CD4-positive, alpha-beta memory T cell (primary cell): ENCODE measurements around the gene PLEKHO1. TPM values are rescaled to one million over a fixed set of nuclear protein-coding genes. Genes with fewer than 3 reads are reported as not detected.
"Not testable (repeated sequence)": the region's sequence is repeated elsewhere in the genome, so short reads cannot be mapped to it uniquely, and the experiment has no call there.

Source experiments
- CTCF ChIA-PET: fragments of 350-600 bp; sonication (Branson Sonifier 250); formaldehyde crosslinking; loops from one replicate; lab custom pipeline; 2021; ENCODE audit warnings: inconsistent platforms; ENCODE audit not compliant: partially characterized antibody; lab: Charles Lee
- POLR2A ChIA-PET: fragments of 350-600 bp; sonication (Branson Sonifier 250); formaldehyde crosslinking; loops from one replicate; lab custom pipeline; 2021; ENCODE audit not compliant: partially characterized antibody; lab: Charles Lee
- DNase-seq, 5 donors: peaks; one replicate each; pipeline versions ENCODE4 v3.0.0 to v3.0.0-alpha.2; 2020 to 2022; ENCODE audit warnings: mixed read lengths in 1 of 5
- H3K27ac ChIP-seq: one replicate; pipeline ENCODE4 v1.7.0; 2013; ENCODE audit warnings: low read depth, low read length
- H3K27me3 ChIP-seq: 2 replicates; pipeline ENCODE4 v1.7.0; 2013; ENCODE audit warnings: mild to moderate bottlenecking, low read length, moderate library complexity; ENCODE audit not compliant: insufficient read depth
- H3K36me3 ChIP-seq: 2 replicates; pipeline ENCODE4 v1.7.0; 2013; ENCODE audit warnings: mild to moderate bottlenecking, low read length, moderate library complexity; ENCODE audit not compliant: insufficient read depth
- H3K4me1 ChIP-seq: 2 replicates; pipeline ENCODE4 v1.7.0; 2013; ENCODE audit warnings: mild to moderate bottlenecking, low read length, moderate library complexity; ENCODE audit not compliant: insufficient read depth
- H3K4me3 ChIP-seq, 2 donors: one replicate each; pipeline ENCODE4 v1.7.0; 2013; ENCODE audit warnings: low read length in 2 of 2, mild to moderate bottlenecking in 1 of 2
- H3K9me3 ChIP-seq, 2 donors: one replicate each; pipeline ENCODE4 v1.7.0; 2013; ENCODE audit warnings: low read length in 2 of 2, control low read depth in 1 of 2; ENCODE audit not compliant: control insufficient read depth in 1 of 2
- H3K27ac Mint-ChIP-seq, 7 donors: one replicate each; pipeline ENCODE4 v1.8.0; 2020 to 2021; ENCODE audit warnings: mixed read lengths in 7 of 7, mild to moderate bottlenecking in 6 of 7, inconsistent platforms in 3 of 7, moderate library complexity in 3 of 7
- H3K27me3 Mint-ChIP-seq, 2 donors: one replicate each; pipeline ENCODE4 v1.8.0; 2020 to 2021; ENCODE audit warnings: mixed read lengths in 2 of 2
- H3K36me3 Mint-ChIP-seq, 2 donors: one replicate each; pipeline ENCODE4 v1.8.0; 2020 to 2021; ENCODE audit warnings: mixed read lengths in 2 of 2, inconsistent platforms in 1 of 2, mild to moderate bottlenecking in 1 of 2
- H3K4me1 Mint-ChIP-seq, 4 donors: one replicate each; pipeline ENCODE4 v1.8.0; 2020 to 2021; ENCODE audit warnings: mixed read lengths in 4 of 4, mild to moderate bottlenecking in 1 of 4
- H3K4me3 Mint-ChIP-seq, 8 donors: one replicate each; pipeline ENCODE4 v1.8.0; 2020 to 2021; ENCODE audit warnings: mixed read lengths in 8 of 8, mild to moderate bottlenecking in 7 of 8, moderate library complexity in 6 of 8, inconsistent platforms in 3 of 8
- H3K9me3 Mint-ChIP-seq, 8 donors: one replicate each; pipeline ENCODE4 v1.8.0; 2020 to 2021; ENCODE audit warnings: mixed read lengths in 8 of 8, mild to moderate bottlenecking in 5 of 8, inconsistent platforms in 3 of 8, moderate library complexity in 1 of 8
- intact Hi-C: fragments of 100-400 bp; cut with micrococcal nuclease; formaldehyde crosslinking; loops from one replicate; pipeline ENCODE4 v1.15.1; 2023
- polyA plus RNA-seq, 2 donors: library from polyadenylated mRNA; unstranded; fragments of 300-500 nt; fragmentation: Illumina TruSeq; gene quantifications; one replicate each; pipeline ENCODE4 v1.2.3, GENCODE V29; 2021
- total RNA-seq, 2 experiments: library from RNA; stranded (reverse); gene quantifications; one replicate each; pipeline ENCODE4 v1.2.3, GENCODE V29; 2021

PLEKHO1 gene
- total and polyA plus RNA-seq, 4 experiments from 2014 or later, result 40.5 to 154 (median 98.5) TPM

GRCh38 chr1:150179867-150180266 is 30.2 kb downstream of the PLEKHO1 start:
- Histone ChIP-seq H3K4me1 (no peaks in the 10 kb centered on the region), H3K4me3 (no peak overlapping the region), H3K9me3 (no peaks in the 10 kb centered on the region), H3K27ac (no peak overlapping the region), H3K36me3 (no peaks in the 10 kb centered on the region), H3K27me3 (no peaks in the 10 kb centered on the region)
- ChIA-PET CTCF (no interaction called here), POLR2A (no interaction called here)
- Mint-ChIP-seq H3K9me3 (peaks cover 0 to 2% (median 0%) of the 10 kb centered on the region in 8 donors), H3K36me3 (no peaks in the 10 kb centered on the region), H3K27me3 (no peaks in the 10 kb centered on the region), H3K4me1 (no peaks in the 10 kb centered on the region), H3K4me3 (no peak overlapping the region), H3K27ac (peak overlapping the region in 1 of 7 donors; percentile 14)
- no peak for DNase-seq
- intact Hi-C loops, result no loop called here

- no peaks in the 10 kb centered on the region for H3K27me3 ChIP-seq
- no peak overlapping the region for H3K27ac ChIP-seq
- ChIA-PET CTCF (no interaction called here), POLR2A (no interaction called here)
- peaks cover 0 to 2% (median 0%) of the 10 kb centered on the region in 8 donors for H3K9me3 Mint-ChIP-seq
- H3K27me3 Mint-ChIP-seq, result no peaks in the 10 kb centered on the region
- H3K4me1 ChIP-seq, result no peaks in the 10 kb centered on the region
- no peaks in the 10 kb centered on the region for H3K36me3 ChIP-seq
- H3K27ac Mint-ChIP-seq, result no peak overlapping the region
- no peaks in the 10 kb centered on the region for H3K9me3 ChIP-seq
- no peaks in the 10 kb centered on the region for H3K36me3 Mint-ChIP-seq
- no peak for DNase-seq
- intact Hi-C loops, result no loop called here
- H3K4me3 Mint-ChIP-seq, result no peak overlapping the region
- no peak overlapping the region for H3K4me3 ChIP-seq
- no peaks in the 10 kb centered on the region for H3K4me1 Mint-ChIP-seq
Observed at GRCh38 chr1:150180474-150180873, 30.8 kb downstream of the PLEKHO1 start.

GRCh38 chr1:150182247-150182646 is 32.5 kb downstream of the PLEKHO1 start:
- no peak for DNase-seq
- Histone ChIP-seq H3K9me3 (no peaks in the 10 kb centered on the region), H3K36me3 (no peaks in the 10 kb centered on the region), H3K27ac (no peak overlapping the region), H3K4me3 (no peak overlapping the region), H3K4me1 (peaks cover 8% of the 10 kb centered on the region), H3K27me3 (no peaks in the 10 kb centered on the region)
- no peak overlapping the region for H3K27ac Mint-ChIP-seq
- ChIA-PET CTCF (interaction anchor here (0.7 to 3.1 kb wide), 2 partner anchors 109 to 220 kb away, joined by 3 to 19 read pairs; no protein-coding TSS in a partner anchor), POLR2A (no interaction called here)
- no peaks in the 10 kb centered on the region for H3K27me3 Mint-ChIP-seq
- H3K4me3 Mint-ChIP-seq, result no peak overlapping the region
- no peaks in the 10 kb centered on the region for H3K36me3 Mint-ChIP-seq
- peaks cover 3 to 9% (median 5%) of the 10 kb centered on the region in 4 donors for H3K4me1 Mint-ChIP-seq
- H3K9me3 Mint-ChIP-seq, result peaks cover 0 to 2% (median 0%) of the 10 kb centered on the region in 8 donors
- intact Hi-C loops, result no loop called here

- intact Hi-C loops, result no loop called here
- Histone ChIP-seq H3K27ac (no peak overlapping the region), H3K4me1 (peaks cover 8% of the 10 kb centered on the region), H3K27me3 (no peaks in the 10 kb centered on the region), H3K9me3 (no peaks in the 10 kb centered on the region), H3K36me3 (no peaks in the 10 kb centered on the region), H3K4me3 (no peak overlapping the region)
- ChIA-PET CTCF (interaction anchor here (3.1 kb wide), 1 partner anchor 110 kb away, joined by 19 read pairs; no protein-coding TSS in a partner anchor), POLR2A (no interaction called here)
- H3K9me3 Mint-ChIP-seq, result peaks cover 0 to 2% (median 0%) of the 10 kb centered on the region in 8 donors
- H3K27me3 Mint-ChIP-seq, result no peaks in the 10 kb centered on the region
- no peak overlapping the region for H3K4me3 Mint-ChIP-seq
- H3K4me1 Mint-ChIP-seq, result peaks cover 5 to 13% (median 8%) of the 10 kb centered on the region in 4 donors
- no peaks in the 10 kb centered on the region for H3K36me3 Mint-ChIP-seq
- H3K27ac Mint-ChIP-seq, result no peak overlapping the region
- no peak for DNase-seq
Observed at GRCh38 chr1:150183061-150183460, 33.3 kb downstream of the PLEKHO1 start.

GRCh38 chr1:150185481-150185880 is 35.8 kb downstream of the PLEKHO1 start:
- no peak overlapping the region for H3K27ac Mint-ChIP-seq
- peaks cover 8% of the 10 kb centered on the region for H3K4me1 ChIP-seq
- CTCF ChIA-PET, result interaction anchor here (1.0 to 4.3 kb wide), 7 partner anchors 17 to 297 kb away, joined by 3 to 161 read pairs (median 26); partner anchors contain the start of gene VPS45
- no peaks in the 10 kb centered on the region for H3K36me3 Mint-ChIP-seq
- H3K27ac ChIP-seq, result no peak overlapping the region
- H3K9me3 ChIP-seq, result no peaks in the 10 kb centered on the region
- no peak overlapping the region for H3K4me3 ChIP-seq
- no peak overlapping the region for H3K4me3 Mint-ChIP-seq
- intact Hi-C loops, result no loop called here
- H3K36me3 ChIP-seq, result no peaks in the 10 kb centered on the region
- no peaks in the 10 kb centered on the region for H3K27me3 Mint-ChIP-seq
- POLR2A ChIA-PET, result interaction anchor here (0.6 to 3.4 kb wide), 2 partner anchors 84 to 297 kb away, joined by 4 to 31 read pairs; a partner anchor contains a TSS
- no peak for DNase-seq
- H3K27me3 ChIP-seq, result no peaks in the 10 kb centered on the region
- peaks cover 0 to 2% (median 0%) of the 10 kb centered on the region in 8 donors for H3K9me3 Mint-ChIP-seq
- H3K4me1 Mint-ChIP-seq, result peaks cover 5 to 13% (median 8%) of the 10 kb centered on the region in 4 donors

GRCh38 chr1:150186438-150186788 is 36.7 kb downstream of the PLEKHO1 start:
- H3K36me3 Mint-ChIP-seq, DNase-seq, H3K4me3 Mint-ChIP-seq, H3K9me3 ChIP-seq, H3K4me1 ChIP-seq, H3K36me3 ChIP-seq, H3K9me3 Mint-ChIP-seq, H3K27me3 ChIP-seq, H3K27ac ChIP-seq, H3K4me3 ChIP-seq, H3K27ac Mint-ChIP-seq, H3K27me3 Mint-ChIP-seq: not testable (repeated sequence)
- CTCF ChIA-PET, result interaction anchor here (0.6 to 4.3 kb wide), 32 partner anchors 8 to 298 kb away, joined by 3 to 161 read pairs (median 6); partner anchors contain the start of genes OTUD7B and VPS45
- POLR2A ChIA-PET, result interaction anchor here (0.8 to 3.4 kb wide), 10 partner anchors 25 to 300 kb away, joined by 3 to 31 read pairs (median 6); partner anchors contain the start of genes OTUD7B, PLEKHO1 and VPS45
- intact Hi-C loops, result loop anchor here (2.0 kb wide), 1 partner anchor 18 kb away; no protein-coding TSS in a partner anchor
- peaks cover 5 to 13% (median 8%) of the 10 kb centered on the region in 4 donors for H3K4me1 Mint-ChIP-seq

- H3K27me3 Mint-ChIP-seq, result no peaks in the 10 kb centered on the region
- H3K4me1 Mint-ChIP-seq, result peaks cover 5 to 13% (median 8%) of the 10 kb centered on the region in 4 donors
- peak; percentile 42 to 71 (median 65) for DNase-seq
- Histone ChIP-seq H3K27me3 (no peaks in the 10 kb centered on the region), H3K4me3 (no peak overlapping the region), H3K4me1 (peaks cover 8% of the 10 kb centered on the region), H3K9me3 (no peaks in the 10 kb centered on the region), H3K27ac (no peak overlapping the region), H3K36me3 (no peaks in the 10 kb centered on the region)
- intact Hi-C loops, result loop anchor here (1.0 to 2.0 kb wide), 3 partner anchors 18 to 225 kb away; no protein-coding TSS in a partner anchor
- peaks cover 0 to 2% (median 0%) of the 10 kb centered on the region in 8 donors for H3K9me3 Mint-ChIP-seq
- ChIA-PET CTCF (interaction anchor here (0.6 to 4.3 kb wide), 66 partner anchors 8 to 299 kb away, joined by 3 to 161 read pairs (median 4); partner anchors contain the start of genes CIART, OTUD7B and VPS45), POLR2A (interaction anchor here (0.6 to 3.4 kb wide), 18 partner anchors 18 to 305 kb away, joined by 3 to 31 read pairs (median 4); partner anchors contain the start of genes OTUD7B, PLEKHO1 and VPS45)
- peak overlapping the region in 7 of 8 donors; percentile 1 to 65 (median 44) for H3K4me3 Mint-ChIP-seq
- peak overlapping the region in 4 of 7 donors; percentile 19 to 85 (median 70) for H3K27ac Mint-ChIP-seq
- no peaks in the 10 kb centered on the region for H3K36me3 Mint-ChIP-seq
Observed at GRCh38 chr1:150186789-150187559, 37.3 kb downstream of the PLEKHO1 start.
